Measurements from ENCODE around the gene EPOP. TPM values are rescaled to one million over a fixed set of nuclear protein-coding genes. Genes with fewer than 3 reads are reported as not detected.
A peak's percentile ranks its signal among the peaks of the same experiment; 100 is the strongest.

EPOP gene
- total and polyA plus RNA-seq, 7 donors, result 0.21 to 1.2 (median 0.50) TPM

- DNase-seq (peak; percentile 87 to 91), ATAC-seq (peak; percentile 61 to 76 (median 70))
- Histone ChIP-seq H3K4me1 (peaks cover 42% of the 10 kb centered on the region), H3K27ac (peak overlapping the region; percentile 98), H3K27me3 (ENCODE audit: insufficient read depth in 3 of 3, low read length in 2 of 3) (no peaks in the 10 kb centered on the region), H3K9me3 (no peaks in the 10 kb centered on the region), H3K4me3 (peak overlapping the region; percentile 97), H3K36me3 (ENCODE audit: insufficient read depth in 1 of 2, low read depth in 1 of 2) (peaks cover 0 to 18% of the 10 kb centered on the region in 2 donors)
- intact Hi-C loops (cut with DNase I), result no loop called here
- TF ChIP-seq CTCF (IDR thresholded peaks at IDR 0.05), result no peak
- 0 to 1% (median 1%) methylated on average over 34 to 50 of the region's 50 CpGs for WGBS, 3 donors
Observed at GRCh38 chr17:38703742-38704605, 29.2 kb upstream of the EPOP start.

- 1 to 3% (median 1%) methylated on average over 55 of the region's 55 CpGs for WGBS, 3 donors
- DNase-seq (no peak), ATAC-seq (peak in 1 of 4 donors; percentile 2)
- no peaks in the 10 kb centered on the region for H3K9me3 ChIP-seq
- H3K27ac ChIP-seq, result peak overlapping the region; percentile 98
- no peaks in the 10 kb centered on the region for H3K27me3 ChIP-seq (ENCODE audit: insufficient read depth in 3 of 3, low read length in 2 of 3)
- H3K4me1 ChIP-seq, result peaks cover 33% of the 10 kb centered on the region
- intact Hi-C loops (cut with DNase I), result no loop called here
- H3K36me3 ChIP-seq (ENCODE audit: insufficient read depth in 1 of 2, low read depth in 1 of 2), result peaks cover 0 to 10% of the 10 kb centered on the region in 2 donors
- H3K4me3 ChIP-seq, result peak overlapping the region; percentile 97
- no peak for TF ChIP-seq CTCF (IDR thresholded peaks at IDR 0.05)
Observed at GRCh38 chr17:38702916-38703741, 28.4 kb upstream of the EPOP start.

DNA sequence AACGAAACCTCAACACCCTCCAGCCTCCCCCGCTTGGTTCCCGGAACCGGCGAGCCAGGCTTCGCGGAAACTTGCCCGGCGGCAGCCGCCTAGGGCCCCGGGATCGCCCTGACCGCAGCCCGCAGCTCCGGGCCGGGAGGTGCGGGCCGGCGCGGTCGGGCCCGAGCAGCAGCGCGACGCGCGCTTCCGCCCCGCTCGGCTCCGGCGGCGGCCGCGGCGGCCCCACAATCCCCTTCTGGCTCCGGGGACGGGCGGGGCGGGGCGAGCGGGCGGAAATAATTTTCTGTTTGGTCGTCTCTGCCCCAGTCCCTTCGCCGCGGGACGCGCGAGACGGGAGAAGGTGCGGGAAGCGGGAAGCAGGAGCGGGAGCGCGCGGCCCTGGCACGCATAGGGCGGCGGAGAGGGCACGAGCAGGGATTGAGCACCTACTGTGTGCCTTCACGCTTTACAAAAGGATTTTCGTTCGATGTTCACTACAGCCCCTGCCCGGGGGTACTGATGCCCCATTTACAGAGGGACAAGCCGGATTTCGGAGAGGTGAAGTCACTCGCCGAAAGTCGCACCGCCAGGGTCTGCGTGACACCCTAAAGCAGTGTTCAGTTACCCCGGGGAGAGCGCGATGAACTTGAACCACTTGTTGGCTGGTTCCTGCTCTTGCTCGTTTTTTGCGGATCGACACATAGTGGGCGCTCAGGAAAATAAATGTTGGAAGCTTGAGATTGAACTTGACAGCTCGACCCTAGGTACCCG, 27.6 kb upstream of the EPOP start:
- H3K27me3 ChIP-seq (ENCODE audit: insufficient read depth in 3 of 3, low read length in 2 of 3), result no peaks in the 10 kb centered on the region
- no peak for TF ChIP-seq CTCF (IDR thresholded peaks at IDR 0.05)
- 0 to 1% (median 0%) methylated on average over 66 to 81 of the region's 81 CpGs for WGBS, 3 donors
- H3K36me3 ChIP-seq (ENCODE audit: insufficient read depth in 1 of 2, low read depth in 1 of 2), result peaks cover 0 to 2% of the 10 kb centered on the region in 2 donors
- no peaks in the 10 kb centered on the region for H3K9me3 ChIP-seq
- DNase-seq (peak; percentile 92 to 93), ATAC-seq (peak; percentile 65 to 77 (median 68))
- peak overlapping the region; percentile 98 for H3K27ac ChIP-seq
- H3K4me3 ChIP-seq, result peak overlapping the region; percentile 97
- intact Hi-C loops (cut with DNase I), result no loop called here
- H3K4me1 ChIP-seq, result peaks cover 30% of the 10 kb centered on the region

- peak in 3 of 4 donors; percentile 2 to 11 (median 5) for ATAC-seq
- intact Hi-C loops (cut with DNase I), result no loop called here
- 1 to 3% (median 1%) methylated on average over 25 of the region's 25 CpGs for WGBS, 3 donors
Observed at GRCh38 chr17:38701504-38702165, 26.9 kb upstream of the EPOP start.

More at GRCh38 chr17:38701504-38702165, 26.9 kb upstream of the EPOP start:
- H3K9me3 ChIP-seq, result no peaks in the 10 kb centered on the region
- H3K27me3 ChIP-seq (ENCODE audit: insufficient read depth in 3 of 3, low read length in 2 of 3), result no peaks in the 10 kb centered on the region
- no peak for DNase-seq
- peak overlapping the region; percentile 97 for H3K4me3 ChIP-seq
- peak overlapping the region; percentile 98 for H3K27ac ChIP-seq
- peaks cover 23% of the 10 kb centered on the region for H3K4me1 ChIP-seq
- H3K36me3 ChIP-seq (ENCODE audit: insufficient read depth in 1 of 2, low read depth in 1 of 2), result no peaks in the 10 kb centered on the region
- no peak for TF ChIP-seq CTCF (IDR thresholded peaks at IDR 0.05)

All from psoas muscle (tissue), 8 donors.